NCI-H2107 treated with DMSO at 0.1 percent for 48 hours (cell line): ENCODE measurements around the gene WNT9A.

Source experiments
- DNase-seq: peaks from one replicate; lab custom pipeline; 2025; ENCODE audit not compliant: unreplicated experiment; lab: John Stamatoyannopoulos, UW

The WNT9A gene

GRCh38 chr1:227899820-227900449 lies 47.8 kb downstream of the WNT9A start:
- DNase-seq: no peak

DNA sequence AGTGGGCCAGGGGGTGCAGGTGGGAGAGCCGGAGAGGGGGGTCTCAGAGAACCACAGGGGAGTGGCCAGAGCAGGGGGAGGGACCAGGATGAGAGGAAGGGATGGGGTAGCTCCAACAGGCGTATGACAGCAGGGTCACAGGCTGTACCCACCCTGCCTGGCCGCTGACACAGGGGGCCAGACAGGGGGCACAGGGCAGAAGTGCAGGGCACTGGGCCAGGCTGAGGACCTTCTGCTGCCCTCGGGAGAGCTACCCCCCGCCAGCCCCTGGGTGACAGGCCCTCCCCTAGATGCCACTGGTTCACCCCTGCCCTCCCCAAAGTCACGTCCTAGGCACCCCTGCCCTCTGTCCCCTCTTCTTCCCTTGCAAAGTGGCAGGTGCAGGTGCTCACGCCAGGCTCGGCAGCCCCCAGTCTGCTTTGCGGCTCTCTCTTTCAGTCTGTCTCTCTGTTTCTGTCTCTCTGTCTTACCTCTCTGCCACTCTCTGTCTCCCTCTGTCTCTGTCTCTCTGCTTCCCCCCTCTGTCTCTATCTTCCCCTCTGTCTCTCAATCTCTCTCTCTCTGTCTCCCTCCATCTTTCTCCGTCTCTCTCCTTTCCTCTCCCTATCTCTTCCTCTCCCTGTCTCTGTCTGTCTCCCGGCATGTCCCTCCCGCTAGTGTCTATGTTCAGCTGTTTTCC lies 48.5 kb downstream of the WNT9A start:
- DNase-seq: no peak

DNA sequence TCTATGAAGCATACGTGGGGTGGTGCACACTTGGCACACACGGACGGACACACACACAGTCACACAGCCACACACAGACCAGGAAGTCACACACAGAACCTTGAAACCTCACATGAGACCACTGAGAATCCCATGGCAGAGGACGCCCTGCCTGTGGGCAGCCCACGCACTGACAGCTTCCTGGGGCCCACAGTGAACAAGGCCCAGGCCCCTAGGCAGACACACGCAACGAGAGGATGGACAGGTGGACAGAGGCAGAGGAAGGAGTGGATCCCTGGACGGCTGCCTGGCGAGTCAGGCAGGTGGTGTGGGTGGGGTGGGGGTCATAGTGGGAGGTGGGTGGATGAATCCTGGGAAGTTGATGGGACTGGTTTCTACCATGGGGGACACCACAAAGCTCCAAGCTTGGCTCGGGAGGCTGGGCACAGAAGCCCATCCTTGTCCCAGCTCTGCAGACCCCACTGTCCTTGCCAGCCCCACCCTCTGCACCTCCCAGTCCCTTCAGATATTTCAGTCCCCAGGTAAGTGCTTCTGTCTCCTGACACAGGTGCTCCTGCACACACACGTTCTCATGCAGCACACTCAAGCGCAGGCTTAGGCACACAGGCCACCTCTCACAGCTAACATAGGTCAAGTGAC lies 49.1 kb downstream of the WNT9A start:
- no peak for DNase-seq

GRCh38 chr1:227897704-227898438 lies 49.9 kb downstream of the WNT9A start:
- no peak for DNase-seq

DNA sequence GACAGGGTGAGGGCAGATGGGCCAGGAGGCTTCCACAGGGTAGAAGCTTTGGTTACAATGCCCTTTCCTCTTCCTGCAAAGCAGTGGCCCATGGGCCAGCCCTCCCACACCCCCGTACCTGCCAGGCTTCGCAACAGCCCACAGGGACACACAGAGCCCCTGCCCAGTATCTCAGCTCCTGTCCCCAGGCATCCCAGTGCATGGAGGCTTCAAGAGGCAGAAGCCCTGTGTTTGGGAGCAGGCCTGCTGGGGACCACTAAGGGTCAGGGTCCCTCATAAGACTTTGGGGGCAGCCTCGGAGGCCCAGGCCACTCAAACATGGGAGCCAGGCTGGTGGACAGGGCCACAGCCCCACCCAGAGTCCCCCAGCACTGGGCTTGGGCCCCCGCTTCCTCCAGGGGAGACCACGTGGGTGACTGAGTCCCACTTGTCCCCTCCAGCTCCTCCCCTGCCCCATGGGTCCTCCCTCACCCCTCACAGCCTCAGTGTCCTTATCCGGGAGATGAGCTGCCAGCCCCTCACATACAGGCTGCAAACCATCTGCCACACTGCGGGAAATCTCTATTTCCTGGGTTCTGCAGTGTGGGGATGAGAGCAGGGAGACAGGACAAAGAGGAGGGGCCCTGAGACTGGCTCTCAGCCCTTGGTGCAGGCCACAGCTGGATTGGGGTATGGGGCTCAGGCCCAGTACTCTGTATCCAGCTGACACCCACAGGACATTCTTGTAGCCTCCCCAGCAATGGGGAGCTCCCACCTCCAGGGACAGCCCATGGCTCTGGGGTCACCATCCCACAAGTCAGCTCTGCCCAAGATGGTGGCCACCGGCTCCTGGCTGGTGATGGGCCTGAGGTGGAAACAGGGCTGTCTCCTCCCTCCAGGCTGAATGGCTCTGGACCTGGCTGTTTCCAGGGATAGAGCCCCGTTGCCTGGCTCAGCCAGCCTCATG lies 50.7 kb downstream of the WNT9A start:
- DNase-seq: no peak

DNA sequence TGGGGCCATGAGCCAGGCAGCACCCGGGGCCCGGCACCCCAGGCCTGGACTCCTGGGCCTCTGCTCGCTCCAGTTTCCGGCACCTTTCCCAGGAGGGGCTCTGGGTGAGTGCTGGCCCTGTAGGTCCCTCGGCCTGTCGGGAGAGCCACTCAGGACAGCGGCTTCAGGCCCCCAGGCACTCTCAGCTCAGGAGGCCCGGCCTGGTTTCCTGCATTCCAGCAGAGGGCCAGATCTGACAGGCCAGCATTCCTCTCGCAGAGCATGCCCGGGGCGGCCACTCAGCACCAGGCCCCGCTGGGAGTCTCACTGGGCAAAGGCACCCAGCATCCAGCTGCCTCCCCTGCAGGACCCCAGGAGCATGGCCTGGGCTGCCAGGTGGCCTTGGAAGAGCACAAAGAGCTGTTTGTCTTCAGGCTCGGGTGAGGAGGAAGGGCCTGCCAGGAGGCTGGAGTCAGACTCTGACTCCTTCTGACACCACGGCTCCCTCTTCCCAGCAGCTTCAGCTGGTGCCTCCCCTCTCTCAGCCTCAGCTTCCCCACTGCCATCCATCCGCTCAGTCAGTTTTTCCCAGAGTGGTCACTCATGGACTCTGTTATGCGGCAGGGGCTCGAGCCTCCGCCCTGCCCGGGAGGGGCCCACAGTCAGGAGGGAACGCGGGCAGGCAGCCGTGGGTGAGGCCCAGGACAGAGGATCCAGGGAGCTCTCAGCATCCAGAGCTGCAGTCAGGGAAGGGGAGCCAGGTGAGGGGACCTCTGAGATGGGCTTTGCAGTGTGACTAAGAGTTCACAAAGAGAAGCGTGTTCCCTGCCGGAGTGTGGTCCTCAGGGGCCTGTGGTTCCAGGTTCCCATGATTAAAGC lies 51.7 kb downstream of the WNT9A start:
- no peak for DNase-seq

DNA sequence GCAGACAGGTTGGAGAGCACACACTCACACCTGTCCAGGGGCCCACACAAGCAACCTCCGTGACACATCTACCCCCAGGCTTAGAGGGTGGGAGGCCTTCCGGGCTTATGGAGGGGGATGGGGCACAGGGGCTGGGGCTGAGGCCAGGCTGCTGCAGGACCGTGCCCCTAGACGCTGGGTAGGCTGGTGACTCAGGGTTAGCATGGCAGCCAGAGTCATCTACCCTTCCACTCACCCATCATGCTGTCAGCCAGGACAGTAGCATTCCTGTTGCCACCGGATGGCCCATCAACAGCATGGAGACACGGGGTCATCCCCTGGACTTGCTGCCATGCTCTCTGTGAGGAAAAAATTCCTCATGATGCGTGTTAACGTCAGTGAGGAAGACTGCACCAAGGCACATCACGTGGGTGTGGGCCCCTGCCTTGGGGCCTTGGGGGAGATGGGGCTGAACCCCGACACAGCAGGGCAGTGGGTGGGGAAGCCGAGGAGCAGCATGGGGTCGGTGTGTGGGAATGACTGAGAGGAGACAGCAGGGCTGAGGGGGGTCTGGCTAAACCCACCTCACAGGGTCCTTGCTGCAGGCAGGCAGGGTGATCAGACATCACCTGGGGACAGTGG lies 52.8 kb downstream of the WNT9A start:
- no peak for DNase-seq

DNA sequence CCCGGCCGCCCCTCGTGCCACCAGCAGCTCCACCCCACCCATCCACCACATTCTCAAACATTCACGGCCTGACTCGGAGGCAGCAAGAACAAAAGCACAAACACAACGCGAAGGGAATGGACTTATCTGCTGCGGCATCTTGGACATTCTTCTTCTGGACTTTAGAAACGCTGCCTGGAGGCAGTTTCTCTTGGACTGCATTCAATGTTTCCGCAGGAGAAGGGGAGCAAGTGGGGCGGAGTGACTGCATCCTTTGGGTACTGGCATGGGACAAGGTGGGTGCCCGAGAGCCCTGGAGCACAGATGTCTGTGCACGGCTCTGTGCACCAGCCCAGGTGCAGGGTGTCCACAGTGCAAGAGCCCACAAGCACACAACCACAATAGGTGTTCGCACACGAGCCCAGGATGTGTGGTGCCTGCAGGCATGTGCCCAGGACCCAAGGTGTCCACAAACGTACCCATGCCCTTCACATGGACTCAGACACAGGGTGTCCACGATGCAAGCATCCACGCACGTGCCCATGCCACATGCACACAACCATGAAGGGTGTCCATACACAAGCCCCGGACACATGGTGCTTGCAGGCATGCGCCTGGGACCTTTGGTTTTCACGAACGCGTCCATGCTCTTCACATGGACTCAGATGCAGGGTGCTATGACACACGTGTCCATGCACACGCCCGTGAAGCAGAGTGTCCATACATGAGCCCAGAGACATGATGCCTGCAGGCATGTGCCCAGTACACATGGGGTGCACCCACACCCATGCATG lies 53.6 kb downstream of the WNT9A start:
- DNase-seq: no peak

DNA sequence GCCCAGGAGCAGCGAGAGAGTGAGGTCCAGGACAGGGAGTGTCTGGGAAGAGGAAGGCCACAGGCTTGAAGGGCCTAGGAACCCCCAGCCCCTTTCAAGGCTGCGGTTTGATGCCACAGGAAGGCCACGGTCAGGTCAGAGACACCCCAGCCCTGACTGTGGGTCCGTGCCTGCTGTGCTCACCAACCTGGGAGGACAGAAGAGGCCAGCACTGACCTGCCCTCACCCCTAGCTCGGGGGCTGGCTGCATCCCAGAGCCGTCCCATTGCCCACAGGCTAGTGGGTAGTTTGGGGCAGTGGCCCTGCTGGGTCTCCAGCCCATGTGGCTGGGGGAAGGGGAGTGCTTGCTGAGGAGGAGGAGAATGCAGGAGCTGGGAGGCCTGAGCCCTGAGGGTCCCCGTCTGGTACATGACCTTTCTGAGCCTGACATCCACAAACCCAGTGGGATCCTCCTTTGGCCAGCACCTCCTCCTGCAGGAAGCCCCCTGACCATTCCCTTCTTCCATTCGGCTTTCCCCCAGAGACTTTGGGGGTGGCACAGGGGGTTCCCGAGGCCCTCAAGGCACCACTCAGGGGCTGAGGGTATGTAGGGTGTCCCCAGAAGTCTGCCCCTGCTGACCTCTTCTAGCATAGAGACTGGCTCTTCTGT lies 54.3 kb downstream of the WNT9A start:
- no peak for DNase-seq

GRCh38 chr1:227892489-227893299 lies 55.0 kb downstream of the WNT9A start:
- DNase-seq: no peak

DNA sequence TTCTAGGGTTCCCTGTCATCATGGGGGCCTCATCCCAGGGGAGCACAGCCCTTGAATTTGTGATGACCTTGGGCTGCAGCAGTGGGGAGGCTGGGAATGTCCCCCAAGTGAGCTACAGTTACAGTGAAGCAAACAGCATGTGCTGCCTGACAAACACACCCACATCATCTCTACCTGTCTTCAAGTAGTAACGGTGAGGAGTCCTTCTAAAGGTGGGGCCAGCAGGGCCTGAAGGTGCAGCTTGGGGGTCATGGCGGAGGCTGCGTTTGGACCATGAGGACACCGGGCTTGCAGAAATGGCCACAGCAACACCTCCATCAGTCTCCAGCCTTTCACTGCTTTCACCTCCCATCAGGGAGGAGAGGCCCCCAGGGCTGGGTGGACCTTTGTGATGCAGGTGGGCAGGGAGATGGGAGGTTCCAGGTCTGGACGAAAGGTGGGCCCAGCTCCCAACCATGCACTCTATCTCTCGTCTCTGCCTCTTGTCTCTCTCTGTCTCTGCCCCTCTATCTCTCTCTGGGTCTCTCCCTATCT lies 55.7 kb downstream of the WNT9A start:
- DNase-seq: no peak

GRCh38 chr1:227891223-227891954 lies 56.3 kb downstream of the WNT9A start:
- no peak for DNase-seq

- no peak for DNase-seq
These were observed 57.1 kb downstream of the WNT9A start for GRCh38 chr1:227890451-227891222.

GRCh38 chr1:227889863-227890405 lies 57.8 kb downstream of the WNT9A start:
- DNase-seq: no peak
